ENCODE data around the gene SETSIP. TPM values are rescaled to one million over a fixed set of nuclear protein-coding genes. Genes with fewer than 3 reads are reported as not detected.

SETSIP gene
- polyA plus RNA-seq, 1 donor (not counting 4 experiments of a cell fraction or from before 2014, with no cell fraction given), result 0.89 TPM

DNA sequence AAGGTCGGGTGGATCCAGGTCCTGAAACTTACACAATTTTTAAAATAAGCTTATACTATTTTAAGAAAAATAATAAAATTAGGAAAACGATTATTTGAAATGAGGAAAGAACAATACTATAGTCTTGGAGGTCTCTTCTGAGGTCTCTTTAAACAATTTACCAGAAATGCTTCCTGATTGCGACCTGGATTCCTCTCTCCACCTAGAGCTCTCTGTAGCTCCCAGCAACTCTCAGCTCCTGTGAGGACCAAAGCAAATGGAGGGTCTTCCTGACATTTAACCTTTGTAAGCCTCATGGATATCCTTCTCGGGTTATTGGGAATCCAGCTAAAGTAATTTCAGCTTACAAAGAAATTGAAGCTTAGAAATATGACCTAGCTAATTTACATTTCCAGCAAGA, 5.8 kb upstream of the SETSIP start:
- dilution Hi-C loops (cut with MboI; ENCODE audit: extremely low pct_ligation_motif_present, low sequenced_read_pairs), result no loop called here
- peak overlapping the region; percentile 62 for H3K27ac ChIP-seq (ENCODE audit: control insufficient read depth, insufficient read depth, low read length)
- TF ChIP-seq EZH2 (IDR thresholded peaks at IDR 0.05; ENCODE audit: low read length), result no peak
- TF ChIP-seq, protein P1, sequence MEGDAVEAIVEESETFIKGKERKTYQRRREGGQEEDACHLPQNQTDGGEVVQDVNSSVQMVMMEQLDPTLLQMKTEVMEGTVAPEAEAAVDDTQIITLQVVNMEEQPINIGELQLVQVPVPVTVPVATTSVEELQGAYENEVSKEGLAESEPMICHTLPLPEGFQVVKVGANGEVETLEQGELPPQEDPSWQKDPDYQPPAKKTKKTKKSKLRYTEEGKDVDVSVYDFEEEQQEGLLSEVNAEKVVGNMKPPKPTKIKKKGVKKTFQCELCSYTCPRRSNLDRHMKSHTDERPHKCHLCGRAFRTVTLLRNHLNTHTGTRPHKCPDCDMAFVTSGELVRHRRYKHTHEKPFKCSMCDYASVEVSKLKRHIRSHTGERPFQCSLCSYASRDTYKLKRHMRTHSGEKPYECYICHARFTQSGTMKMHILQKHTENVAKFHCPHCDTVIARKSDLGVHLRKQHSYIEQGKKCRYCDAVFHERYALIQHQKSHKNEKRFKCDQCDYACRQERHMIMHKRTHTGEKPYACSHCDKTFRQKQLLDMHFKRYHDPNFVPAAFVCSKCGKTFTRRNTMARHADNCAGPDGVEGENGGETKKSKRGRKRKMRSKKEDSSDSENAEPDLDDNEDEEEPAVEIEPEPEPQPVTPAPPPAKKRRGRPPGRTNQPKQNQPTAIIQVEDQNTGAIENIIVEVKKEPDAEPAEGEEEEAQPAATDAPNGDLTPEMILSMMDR (optimal IDR thresholded peaks at IDR 0.05 in 1 of 3, IDR thresholded peaks at IDR 0.05 in 1 of 3, conservative IDR thresholded peaks at IDR 0.05 in 1 of 3; ENCODE audit: extremely low read depth in 1 of 3, insufficient read depth in 2 of 3, low read length in 3 of 3), result no peak
- H3K79me2 ChIP-seq (ENCODE audit: control insufficient read depth, insufficient read depth, low read length), result no peaks in the 10 kb centered on the region
- H3K4me1 ChIP-seq (ENCODE audit: control insufficient read depth, extremely low read depth, insufficient read depth, low read length), result peaks cover 5% of the 10 kb centered on the region
- H3K36me3 ChIP-seq (ENCODE audit: control insufficient read depth in 2 of 2, extremely low read depth in 1 of 2, insufficient read depth in 2 of 2, low read length in 2 of 2), result no peaks in the 10 kb centered on the region
- DNase-seq (ENCODE audit: low read depth, low spot score) (no peak), FAIRE-seq (no peak)
- peak overlapping the region; percentile 84 for H3K9ac ChIP-seq (ENCODE audit: control insufficient read depth, extremely low read depth, insufficient read depth, low read length)
- H3K27me3 ChIP-seq (ENCODE audit: control insufficient read depth, extremely low read depth, insufficient read depth, low read length), result no peaks in the 10 kb centered on the region
- peak overlapping the region; percentile 65 to 93 (median 89) for H3K4me3 ChIP-seq (ENCODE audit: control insufficient read depth in 2 of 3, extremely low read depth in 1 of 3, insufficient read depth in 2 of 3, low read depth in 1 of 3, low read length in 3 of 3)
- peak overlapping the region; percentile 91 for H3K4me2 ChIP-seq (ENCODE audit: control insufficient read depth, extremely low read depth, insufficient read depth, low read depth, low read length)
- peak overlapping the region; percentile 96 for H2AFZ ChIP-seq (ENCODE audit: control insufficient read depth, low read length)
- no peaks in the 10 kb centered on the region for H4K20me1 ChIP-seq (ENCODE audit: control insufficient read depth, extremely low read depth, insufficient read depth, low read length)
- peaks cover 4% of the 10 kb centered on the region for H3K9me3 ChIP-seq (ENCODE audit: control insufficient read depth, low read depth, low read length)
- H3K9me1 ChIP-seq (ENCODE audit: control insufficient read depth, extremely low read depth, insufficient read depth, low read length), result no peaks in the 10 kb centered on the region

DNA sequence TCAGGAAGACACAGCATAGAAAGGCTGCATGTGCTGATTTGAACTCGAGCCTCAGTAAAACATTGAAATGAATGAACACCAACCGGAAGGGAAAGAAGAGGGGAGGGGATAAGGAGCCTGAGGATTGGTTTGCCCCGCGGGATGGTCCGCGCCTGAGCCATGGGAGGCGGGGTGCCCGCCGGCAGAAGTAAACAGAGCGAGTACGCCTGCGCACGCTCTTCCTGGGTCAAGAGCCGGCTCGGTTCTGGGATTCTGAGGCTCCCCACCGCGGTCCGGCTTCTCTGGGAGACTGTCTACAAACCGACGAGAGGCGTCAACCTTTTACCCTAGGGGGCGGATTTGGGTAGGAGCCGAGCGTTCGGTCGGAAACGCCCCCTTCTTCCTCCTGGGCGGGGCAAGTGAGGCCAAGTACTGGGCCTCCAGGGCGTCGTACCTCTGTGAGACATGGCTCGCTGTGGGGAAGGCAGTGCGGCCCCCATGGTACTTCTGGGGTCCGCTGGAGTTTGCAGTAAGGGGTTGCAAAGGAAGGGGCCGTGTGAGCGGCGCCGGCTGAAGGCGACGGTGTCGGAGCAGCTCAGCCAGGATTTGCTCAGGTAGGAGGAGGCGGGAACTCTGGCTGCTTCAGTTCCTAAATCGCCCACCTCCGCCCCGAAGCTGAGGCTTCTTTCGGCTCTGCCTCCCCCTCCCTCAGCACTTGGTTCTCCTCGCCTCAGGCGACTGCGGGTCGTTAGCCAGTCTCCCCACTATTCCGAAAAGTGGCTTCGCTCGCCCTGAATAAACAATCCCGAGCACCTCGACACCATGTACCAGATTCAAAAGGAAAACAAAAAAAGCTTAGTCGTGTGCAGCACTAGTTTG, 5.1 kb upstream of the SETSIP start, which contains the start of gene BTBD8:
BTBD8 (plus strand) TSS at position 218 of the 858 bp plus-strand sequence; CDS start at position 445, 227 bp downstream.
- H3K36me3 ChIP-seq (ENCODE audit: control insufficient read depth in 2 of 2, extremely low read depth in 1 of 2, insufficient read depth in 2 of 2, low read length in 2 of 2), result no peaks in the 10 kb centered on the region
- DNase-seq (ENCODE audit: low read depth, low spot score), result peak; percentile 45
- H3K27ac ChIP-seq (ENCODE audit: control insufficient read depth, insufficient read depth, low read length), result peak within 1 kb of the TSS; percentile 62
- peak within 1 kb of the TSS; percentile 65 to 93 (median 89) for H3K4me3 ChIP-seq (ENCODE audit: control insufficient read depth in 2 of 3, extremely low read depth in 1 of 3, insufficient read depth in 2 of 3, low read depth in 1 of 3, low read length in 3 of 3)
- peak within 1 kb of the TSS; percentile 96 for H2AFZ ChIP-seq (ENCODE audit: control insufficient read depth, low read length)
- H3K79me2 ChIP-seq (ENCODE audit: control insufficient read depth, insufficient read depth, low read length), result no peaks in the 10 kb centered on the region
- no peaks in the 10 kb centered on the region for H4K20me1 ChIP-seq (ENCODE audit: control insufficient read depth, extremely low read depth, insufficient read depth, low read length)
- no peaks in the 10 kb centered on the region for H3K9me1 ChIP-seq (ENCODE audit: control insufficient read depth, extremely low read depth, insufficient read depth, low read length)
- peak; percentile 61 for FAIRE-seq
- H3K4me1 ChIP-seq (ENCODE audit: control insufficient read depth, extremely low read depth, insufficient read depth, low read length), result peaks cover 5% of the 10 kb centered on the region
- TF ChIP-seq, protein P1 (optimal IDR thresholded peaks at IDR 0.05 in 1 of 3, IDR thresholded peaks at IDR 0.05 in 1 of 3, conservative IDR thresholded peaks at IDR 0.05 in 1 of 3; ENCODE audit: extremely low read depth in 1 of 3, insufficient read depth in 2 of 3, low read length in 3 of 3), result no peak
- no peak for TF ChIP-seq EZH2 (IDR thresholded peaks at IDR 0.05; ENCODE audit: low read length)
- H3K9ac ChIP-seq (ENCODE audit: control insufficient read depth, extremely low read depth, insufficient read depth, low read length), result peak within 1 kb of the TSS; percentile 84
- peak within 1 kb of the TSS; percentile 91 for H3K4me2 ChIP-seq (ENCODE audit: control insufficient read depth, extremely low read depth, insufficient read depth, low read depth, low read length)
- dilution Hi-C loops (cut with MboI; ENCODE audit: extremely low pct_ligation_motif_present, low sequenced_read_pairs), result no loop called here
- no peaks in the 10 kb centered on the region for H3K27me3 ChIP-seq (ENCODE audit: control insufficient read depth, extremely low read depth, insufficient read depth, low read length)
- no peaks in the 10 kb centered on the region for H3K9me3 ChIP-seq (ENCODE audit: control insufficient read depth, low read depth, low read length)

Measured in keratinocyte (primary cell).